Hepatic stellate cell (primary cell): ENCODE data around the gene RPP14.
"Not testable (repeated sequence)": the region's sequence is repeated elsewhere in the genome, so short reads cannot be mapped to it uniquely, and the experiment has no call there.

Experiments
- DNase-seq: peaks from one replicate; pipeline ENCODE4 v3.0.0; 2011; ENCODE audit warnings: low spot score

Gene RPP14

GRCh38 chr3:58305882-58306711 is at the start of gene RPP14, which contains the start of gene HTD2:
Gene RPP14, plus strand, starts transcription at chr3:58306245. Its CDS starts 4,085 bp downstream, at chr3:58310330.
Gene HTD2, plus strand, starts transcription at chr3:58306520. Its CDS starts 11,094 bp downstream, at chr3:58317614.
- peak; percentile 95 for DNase-seq

GRCh38 chr3:58256511-58256910 is 49.5 kb upstream of the RPP14 start:
- no peak for DNase-seq

DNA sequence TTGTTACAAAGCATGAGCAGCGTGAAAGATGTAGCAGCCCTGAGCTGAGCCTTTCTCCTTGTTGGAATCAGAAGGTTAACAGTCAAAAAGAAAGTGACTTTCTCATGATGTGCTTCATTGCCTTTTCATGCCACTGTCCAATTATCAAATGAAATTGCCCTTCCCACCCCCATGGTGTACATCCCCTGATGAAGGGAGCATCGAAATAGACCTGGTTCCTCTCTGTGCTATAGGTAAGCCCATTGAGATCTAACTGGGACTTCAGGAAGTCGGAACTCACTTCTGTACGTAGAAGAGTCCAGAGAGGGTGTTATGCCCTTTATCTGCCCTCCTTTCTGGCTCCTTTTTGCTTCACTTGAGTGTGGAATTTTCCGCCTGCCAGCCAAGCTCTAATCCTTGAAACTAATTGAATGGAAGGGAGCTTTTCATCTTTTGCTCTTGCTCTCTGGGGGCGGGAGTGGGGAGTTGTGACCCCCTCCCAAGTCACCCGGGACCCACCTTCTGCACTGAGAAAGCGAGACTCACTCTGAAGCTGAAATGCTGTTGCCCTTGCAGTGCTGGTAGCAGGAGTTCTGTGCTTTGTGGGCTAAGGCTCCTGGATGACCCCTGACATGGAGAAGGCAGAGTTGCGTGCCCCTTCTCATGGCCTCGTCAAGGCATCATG is 47.5 kb upstream of the RPP14 start:
- DNase-seq, result no peak

- peak; percentile 75 for DNase-seq
These were observed 45.7 kb upstream of the RPP14 start for GRCh38 chr3:58260261-58260731.

GRCh38 chr3:58260733-58261132 is 45.3 kb upstream of the RPP14 start:
- DNase-seq, result peak; percentile 30

GRCh38 chr3:58261954-58262666 is 43.9 kb upstream of the RPP14 start:
- no peak for DNase-seq

GRCh38 chr3:58266577-58266976 is 39.5 kb upstream of the RPP14 start:
- DNase-seq, result no peak

DNA sequence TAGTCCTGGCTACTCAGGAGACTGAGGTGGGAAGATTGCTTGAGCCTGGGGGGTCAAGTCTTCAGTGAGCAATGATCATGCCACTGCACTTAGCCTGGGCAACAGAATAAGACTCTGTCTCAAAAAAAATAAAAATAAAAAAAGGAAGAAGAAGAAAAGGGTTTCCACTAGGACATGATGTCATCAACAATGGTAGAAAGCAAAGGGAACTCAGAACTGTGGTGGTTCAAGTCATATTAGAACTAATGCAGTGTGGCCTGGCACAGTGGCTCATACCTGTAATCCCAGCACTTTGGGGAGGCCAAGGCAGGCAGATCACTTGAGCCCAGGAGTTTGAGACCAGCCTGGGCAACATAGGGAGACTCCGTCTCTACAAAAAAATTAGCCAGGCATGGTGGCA is 38.5 kb upstream of the RPP14 start:
- not testable (repeated sequence) for DNase-seq

DNA sequence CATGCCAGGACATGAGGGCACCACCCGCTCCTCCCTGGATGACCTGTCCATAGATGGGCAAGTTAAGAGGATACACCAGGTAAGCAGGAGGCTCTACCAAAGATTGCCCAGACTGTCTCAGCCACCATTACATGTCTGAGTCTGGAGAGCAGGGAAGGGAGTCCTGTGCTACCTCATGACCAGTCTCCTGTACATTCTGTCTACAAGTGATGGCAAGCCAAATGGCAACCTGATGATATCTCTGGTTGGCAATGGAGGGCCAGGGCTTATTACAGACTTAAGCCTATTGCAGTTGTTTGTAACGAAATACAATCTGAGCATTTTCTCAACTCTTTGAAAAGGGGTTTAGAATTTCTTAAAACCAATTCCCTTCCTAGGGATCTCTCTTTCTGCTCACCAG is 36.7 kb upstream of the RPP14 start:
- DNase-seq, result no peak

DNA sequence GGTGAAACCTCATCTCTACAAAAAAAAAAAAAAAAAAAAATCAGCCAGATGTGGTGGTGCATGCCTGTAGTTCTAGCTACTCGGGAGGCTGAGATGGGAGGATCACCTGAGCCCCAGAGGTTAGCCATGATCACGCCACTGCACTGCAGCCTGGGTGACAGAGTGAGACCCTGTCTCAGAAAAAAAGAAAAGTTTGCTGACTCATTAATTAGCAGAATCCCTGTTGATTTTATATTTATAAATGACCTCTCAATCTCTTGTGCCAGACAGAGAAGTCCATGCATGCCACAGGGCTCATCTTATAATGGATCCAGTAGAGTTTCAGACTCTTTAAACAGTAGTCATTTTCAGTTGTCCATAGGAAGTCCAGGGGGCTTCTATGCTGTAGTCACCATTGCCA is 35.6 kb upstream of the RPP14 start:
- DNase-seq, result no peak

DNA sequence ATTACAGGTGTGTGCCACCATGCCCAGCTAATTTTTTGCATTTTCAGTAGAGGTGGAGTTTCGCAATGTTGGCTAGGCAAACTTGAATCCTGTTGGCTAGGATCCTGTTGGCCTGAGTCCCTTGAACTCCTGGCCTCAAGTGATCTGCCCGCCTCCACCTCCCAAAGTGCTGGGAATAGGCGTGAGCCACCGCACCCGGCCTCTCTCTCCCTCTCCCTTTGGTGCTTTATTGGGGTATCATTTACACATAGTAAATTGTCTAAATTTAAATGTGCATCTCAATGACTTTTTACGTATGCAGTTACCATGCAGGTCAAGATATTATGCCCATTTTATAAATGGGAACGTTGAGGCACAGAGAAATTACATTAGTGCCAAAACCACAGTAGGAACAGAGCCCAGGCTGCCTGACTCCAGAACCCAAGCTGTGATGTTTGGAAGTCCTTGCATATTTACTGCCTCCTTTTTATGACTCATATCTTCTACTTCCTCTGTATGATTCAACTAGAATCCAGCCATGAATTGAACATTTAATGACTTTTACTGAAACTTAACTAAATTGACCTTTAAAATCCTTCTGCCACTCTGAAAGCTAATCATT is 34.0 kb upstream of the RPP14 start:
- DNase-seq, result peak; percentile 81

GRCh38 chr3:58272891-58273290 is 33.2 kb upstream of the RPP14 start:
- no peak for DNase-seq

DNA sequence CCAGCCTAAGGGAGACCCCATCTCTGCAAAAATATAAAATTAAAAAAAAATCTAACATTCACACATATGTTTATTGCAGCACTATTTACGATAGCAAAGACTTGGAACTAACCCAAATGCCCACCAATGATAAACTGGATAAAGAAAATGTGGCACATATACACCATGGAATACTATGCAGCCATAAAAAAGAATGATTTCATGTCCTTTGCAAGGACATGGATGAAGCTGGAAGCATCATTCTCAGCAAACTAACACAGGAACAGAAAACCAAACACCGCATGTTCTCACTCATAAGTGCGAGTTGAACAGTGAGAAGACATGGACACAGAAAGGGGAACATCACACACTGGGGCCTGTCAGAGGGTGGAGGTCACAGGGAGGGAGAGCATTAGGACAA is 32.7 kb upstream of the RPP14 start:
- not testable (repeated sequence) for DNase-seq

GRCh38 chr3:58274027-58274614 is 31.9 kb upstream of the RPP14 start:
- no peak for DNase-seq

- DNase-seq, result no peak
These were observed 25.0 kb upstream of the RPP14 start for GRCh38 chr3:58281069-58281468.

DNA sequence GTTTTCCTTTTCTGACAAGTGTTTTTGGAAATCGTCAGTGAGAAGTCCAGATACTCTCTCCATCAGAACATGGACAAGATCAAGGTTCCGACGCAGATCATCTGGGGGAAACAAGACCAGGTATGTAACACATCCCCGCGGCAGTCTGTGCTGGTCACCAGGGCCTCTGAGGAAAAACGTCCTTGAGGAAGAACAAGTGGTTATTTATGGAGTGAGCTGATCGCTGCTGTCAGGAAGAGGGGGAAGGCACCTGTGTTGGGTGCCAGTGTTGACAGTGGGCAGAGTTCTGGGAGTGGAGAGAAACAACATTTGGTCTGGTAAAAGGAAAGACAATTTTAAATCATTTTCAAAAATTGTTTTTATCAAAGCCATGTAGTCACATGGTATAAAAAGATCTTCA is 20.7 kb upstream of the RPP14 start:
- DNase-seq, result no peak

DNA sequence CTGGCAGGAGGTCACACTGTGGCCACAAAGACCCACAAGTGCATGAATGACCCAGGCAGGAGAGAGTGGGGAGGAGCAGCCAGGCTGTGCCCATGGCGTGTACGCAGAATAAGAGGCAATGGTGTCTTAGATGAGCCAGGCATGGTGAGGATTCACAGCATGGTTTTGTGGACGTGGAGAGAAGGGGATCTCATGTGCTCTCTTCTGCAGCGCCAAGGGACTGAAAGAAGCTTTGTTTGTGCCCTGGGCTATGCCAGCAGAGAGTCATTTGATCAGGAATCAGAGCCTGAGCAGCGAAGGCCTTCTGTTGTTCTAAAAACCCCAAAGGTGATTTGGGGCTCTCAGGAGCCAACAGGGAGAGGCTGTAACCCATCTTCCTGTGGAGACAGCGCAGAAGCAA is 18.7 kb upstream of the RPP14 start:
- DNase-seq, result no peak

- no peak for DNase-seq
These were observed 17.9 kb upstream of the RPP14 start for GRCh38 chr3:58288011-58288728.

DNA sequence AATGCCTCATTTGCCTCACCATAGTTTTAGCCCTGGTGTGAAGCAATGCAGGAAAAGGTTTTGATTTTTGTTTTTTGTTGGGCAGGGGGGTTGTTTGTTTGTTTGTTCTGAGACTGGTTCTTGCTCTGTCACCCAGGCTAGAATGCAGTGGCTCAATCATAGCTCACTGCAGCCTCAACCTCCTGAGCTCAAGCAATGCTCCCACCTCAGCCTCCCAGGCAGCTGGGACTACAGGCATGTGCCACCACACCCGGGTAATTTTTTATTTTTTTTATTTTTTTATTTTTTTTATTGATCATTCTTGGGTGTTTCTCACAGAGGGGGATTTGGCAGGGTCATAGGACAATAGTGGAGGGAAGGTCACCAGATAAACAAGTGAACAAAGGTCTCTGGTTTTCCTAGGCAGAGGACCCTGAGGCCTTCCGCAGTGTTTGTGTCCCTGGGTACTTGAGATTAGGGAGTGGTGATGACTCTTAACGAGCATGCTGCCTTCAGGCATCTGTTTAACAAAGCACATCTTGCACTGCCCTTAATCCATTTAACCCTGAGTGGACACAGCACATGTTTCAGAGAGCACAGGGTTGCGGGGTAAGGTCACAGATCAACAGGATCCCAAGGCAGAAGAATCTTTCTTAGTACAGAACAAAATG is 17.0 kb upstream of the RPP14 start:
- not testable (repeated sequence) for DNase-seq

DNA sequence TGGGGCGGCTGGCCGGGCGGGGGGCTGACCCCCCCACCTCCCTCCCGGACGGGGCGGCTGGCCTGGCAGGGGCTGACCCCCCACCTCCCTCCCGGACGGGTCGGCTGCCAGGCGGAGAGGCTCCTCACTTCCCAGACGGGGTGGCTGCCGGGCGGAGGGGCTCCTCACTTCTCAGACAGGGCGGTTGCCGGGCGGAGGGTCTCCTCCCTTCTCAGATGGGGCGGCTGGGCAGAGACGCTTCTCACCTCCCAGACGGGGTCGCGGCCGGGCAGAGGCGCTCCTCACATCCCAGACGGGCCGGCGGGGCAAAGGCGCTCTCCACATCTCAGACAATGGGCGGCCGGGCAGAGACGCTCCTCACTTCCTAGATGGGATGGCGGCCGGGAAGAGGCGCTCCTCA is 15.6 kb upstream of the RPP14 start:
- DNase-seq, result not testable (repeated sequence)
